Measurements from ENCODE around the gene GSTT2.
"Not testable (repeated sequence)": the region's sequence is repeated elsewhere in the genome, so short reads cannot be mapped to it uniquely, and the experiment has no call there.

Gene GSTT2

DNA sequence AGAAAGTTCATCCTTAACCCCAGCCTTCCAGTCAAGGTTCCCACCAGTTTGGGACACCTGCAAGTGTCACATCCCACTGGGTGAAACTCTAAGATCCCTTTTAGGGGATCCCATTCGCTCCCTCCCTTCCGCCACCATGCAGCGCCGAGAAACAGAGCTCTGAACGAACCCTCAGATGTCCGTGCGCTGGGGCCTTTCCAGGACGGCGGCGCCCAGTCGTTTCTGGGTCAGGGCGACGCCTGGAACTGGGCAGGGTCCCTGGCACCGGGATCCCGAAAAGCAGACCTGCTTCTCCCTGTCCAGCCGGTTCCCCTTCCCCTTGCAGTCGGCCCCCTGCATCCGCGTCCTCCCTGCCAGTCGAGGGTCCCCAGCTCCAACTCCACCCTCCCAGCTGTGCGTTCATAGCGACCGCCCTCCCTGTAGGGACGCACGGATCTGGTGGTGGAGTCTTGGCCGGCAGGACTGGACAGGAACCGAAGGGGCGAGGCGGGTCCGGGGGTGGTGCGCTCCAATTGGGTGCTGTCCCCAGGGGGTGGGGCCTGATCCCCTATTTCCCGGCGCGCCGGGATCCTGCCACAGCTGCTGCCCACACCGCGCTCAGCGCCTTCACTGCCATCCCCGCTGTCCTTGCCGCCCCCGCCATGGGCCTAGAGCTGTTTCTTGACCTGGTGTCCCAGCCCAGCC is at the start of gene GSTT2:
TSS of gene GSTT2 (plus strand) at position 578 of the 684 bp plus-strand sequence.
- H3K4me3 ChIP-seq, H3K27ac ChIP-seq: not testable (repeated sequence)

DNA sequence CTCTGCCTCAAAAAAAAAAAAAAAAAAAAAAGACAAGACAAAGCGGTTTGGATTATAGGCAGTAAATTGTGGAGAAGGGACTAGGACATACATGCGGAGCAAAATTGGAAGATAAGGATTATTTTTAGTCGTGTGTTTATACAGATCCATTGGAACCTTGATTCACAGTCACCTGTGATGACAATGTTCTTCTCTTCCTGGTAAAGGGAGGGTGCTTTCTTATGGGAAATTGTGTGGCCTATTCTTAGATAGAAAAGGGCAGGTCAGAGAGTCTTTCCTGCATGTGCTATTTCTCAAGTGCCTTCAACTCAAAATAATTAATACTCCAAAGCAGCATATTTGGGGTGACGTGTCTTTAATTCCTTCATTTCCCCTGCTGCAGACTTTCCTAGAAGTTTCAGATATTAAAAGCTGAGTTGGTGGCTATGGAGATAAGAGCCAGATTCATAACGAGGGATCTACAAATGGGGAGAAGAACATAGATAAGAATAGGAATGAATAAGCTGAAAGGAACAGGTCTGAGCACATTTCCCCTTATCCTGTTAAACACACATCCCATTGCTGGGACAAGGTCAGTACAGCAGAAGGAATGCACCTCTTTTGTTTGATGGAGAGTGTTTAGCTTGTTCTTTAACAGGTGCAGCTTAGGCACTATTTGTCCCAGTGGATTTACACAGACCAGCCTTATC is 41.5 kb upstream of the GSTT2 start:
- no peak overlapping the region for H3K4me3 ChIP-seq
- H3K27ac ChIP-seq, result no peak overlapping the region

DNA sequence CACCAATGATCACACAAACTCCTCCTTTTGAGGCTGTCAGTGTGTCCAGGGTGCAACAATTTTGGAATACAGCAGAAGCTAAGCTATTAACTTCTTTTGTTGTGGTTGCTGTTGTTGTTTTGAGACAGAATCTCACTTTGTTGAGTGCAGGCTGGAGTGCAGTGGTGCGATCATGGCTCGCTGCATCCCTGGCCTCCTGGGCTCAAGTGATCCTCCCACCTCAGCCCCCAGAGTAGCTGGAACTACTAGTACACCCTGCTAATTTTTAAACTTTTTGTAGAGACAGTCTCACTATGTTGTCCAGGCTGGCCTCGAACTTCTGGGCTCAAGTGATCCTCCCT is 40.9 kb upstream of the GSTT2 start:
- Histone ChIP-seq H3K4me3 (no peak overlapping the region), H3K27ac (no peak overlapping the region)

DNA sequence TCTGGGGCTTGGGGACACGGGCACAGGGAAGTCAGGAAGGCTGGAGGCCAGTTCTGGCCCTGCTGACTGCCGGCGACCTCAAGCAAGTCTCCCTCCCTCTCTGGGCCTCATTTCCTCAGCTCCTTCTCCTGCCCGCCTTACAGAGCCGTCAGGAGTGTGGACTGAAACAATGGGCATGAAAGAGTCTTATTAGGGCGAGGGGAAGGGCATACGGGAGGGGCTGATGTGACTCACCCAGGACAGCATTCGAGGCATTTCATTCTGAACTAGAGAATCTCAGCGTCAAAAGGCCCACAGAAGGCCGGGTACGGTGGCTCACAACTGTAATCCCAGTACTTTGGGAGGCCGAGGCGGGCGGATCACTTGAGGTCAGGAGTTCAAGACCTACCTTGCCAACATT is 39.8 kb upstream of the GSTT2 start:
- H3K4me3 ChIP-seq, H3K27ac ChIP-seq: not testable (repeated sequence)

DNA sequence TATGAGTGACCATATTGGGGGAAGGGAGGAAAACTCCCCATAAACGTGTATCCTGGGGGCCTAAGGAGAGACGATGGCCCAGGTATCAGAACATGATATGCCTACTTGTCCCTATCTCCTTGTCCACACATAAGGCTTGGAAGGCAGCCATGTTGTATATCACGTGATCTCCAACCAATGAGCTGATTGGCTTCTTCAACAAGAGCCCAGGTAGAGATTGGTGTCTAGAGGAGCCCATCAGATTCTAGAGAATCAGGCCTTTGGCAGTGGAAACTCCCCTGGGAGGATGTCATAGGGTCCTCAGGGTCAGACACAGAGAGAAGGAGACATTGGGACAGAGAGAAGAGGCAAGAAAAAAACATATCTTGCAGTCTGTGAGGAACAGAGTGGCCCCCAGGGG is 32.5 kb upstream of the GSTT2 start:
- not testable (repeated sequence) for H3K4me3 ChIP-seq, H3K27ac ChIP-seq

DNA sequence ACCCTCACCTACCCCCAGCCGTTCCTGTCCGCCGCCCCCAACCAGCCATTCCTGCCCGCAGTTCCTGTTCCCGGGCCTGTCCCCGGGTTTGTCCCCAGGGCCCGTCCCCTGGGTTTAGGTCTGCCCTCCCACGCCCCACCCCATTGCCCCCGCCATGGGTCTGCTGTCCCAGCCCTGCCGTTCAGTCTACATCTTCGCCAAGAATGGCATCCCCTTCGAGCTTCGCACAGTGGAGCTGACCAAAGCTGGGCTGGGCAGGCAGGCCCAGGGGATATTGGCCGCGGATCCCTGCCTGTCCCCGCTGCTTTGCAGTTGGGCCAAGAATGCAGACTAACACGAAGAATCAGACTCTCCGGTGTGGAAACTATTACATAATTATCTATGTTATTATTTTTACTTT is 30.2 kb upstream of the GSTT2 start:
- not testable (repeated sequence) for H3K27ac ChIP-seq, H3K4me3 ChIP-seq

DNA sequence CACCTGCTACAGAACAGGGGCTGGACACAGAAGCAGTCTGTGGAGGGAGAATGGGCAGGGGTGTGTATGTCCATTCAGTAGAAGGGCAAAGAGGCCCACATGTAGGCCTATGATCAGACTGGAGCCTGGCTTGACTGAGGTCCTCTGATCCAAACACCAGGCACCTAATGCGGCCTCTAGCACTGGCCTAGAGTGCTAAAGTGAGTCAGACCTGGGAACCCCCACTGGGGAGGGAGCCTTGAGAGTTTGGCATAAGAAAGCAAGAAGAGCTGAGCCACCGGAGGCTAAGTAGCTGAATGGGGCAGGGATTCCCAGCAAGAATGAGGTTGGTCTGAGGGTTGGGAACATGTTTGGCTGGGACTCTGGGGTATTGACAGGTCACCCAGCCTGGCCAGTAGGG is 28.6 kb upstream of the GSTT2 start:
- not testable (repeated sequence) for H3K4me3 ChIP-seq, H3K27ac ChIP-seq

DNA sequence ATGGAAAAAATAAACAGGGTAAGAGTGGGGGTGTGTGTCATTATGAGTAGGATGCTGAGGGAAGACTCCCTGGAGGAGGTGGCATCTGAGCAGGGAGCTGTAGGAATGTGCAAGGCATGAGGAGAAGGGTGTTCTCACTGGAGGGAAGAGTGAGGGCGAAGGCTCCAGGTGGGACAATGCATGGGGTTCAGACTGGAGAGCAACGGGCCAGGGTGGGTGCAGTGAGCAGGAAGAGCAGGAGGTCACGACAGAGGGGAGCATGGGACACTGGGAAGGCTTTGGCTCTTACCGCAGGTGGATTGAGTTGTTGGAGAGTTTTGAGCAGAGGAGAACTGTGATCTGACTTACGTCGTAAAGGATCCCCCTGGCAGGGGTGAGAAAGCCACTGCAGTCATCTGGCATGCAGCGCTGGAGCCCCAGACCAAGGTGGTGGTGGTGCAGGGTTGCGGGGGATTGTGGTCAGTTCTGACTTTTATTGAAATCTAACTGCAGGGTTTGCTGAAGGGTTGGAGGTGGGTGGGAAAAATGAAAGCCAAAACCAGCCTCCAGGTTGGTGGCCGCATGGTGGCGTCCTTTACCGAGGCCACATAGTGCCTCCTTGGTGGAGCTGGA is 27.0 kb upstream of the GSTT2 start:
- H3K27ac ChIP-seq, H3K4me3 ChIP-seq: not testable (repeated sequence)

DNA sequence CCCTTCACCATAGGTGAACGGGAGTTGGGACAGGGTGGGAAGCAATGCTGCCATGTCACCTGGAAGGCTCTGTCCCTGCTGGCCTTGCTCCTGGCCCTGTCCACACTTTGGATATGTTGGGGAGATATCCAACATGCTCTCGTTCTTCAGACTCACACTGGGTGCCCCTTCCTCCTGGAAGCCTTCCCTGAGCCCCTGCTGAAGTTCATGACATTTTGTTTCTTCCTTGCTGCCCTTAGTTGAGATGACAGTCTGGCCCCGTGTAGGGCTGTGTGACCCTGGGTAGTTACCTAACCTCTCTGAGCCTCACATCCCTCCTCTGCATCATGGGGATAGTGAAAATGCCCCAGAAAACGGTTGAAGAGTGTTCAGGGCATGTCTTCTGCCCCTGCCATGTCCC is 26.4 kb upstream of the GSTT2 start:
- H3K27ac ChIP-seq, H3K4me3 ChIP-seq: not testable (repeated sequence)

DNA sequence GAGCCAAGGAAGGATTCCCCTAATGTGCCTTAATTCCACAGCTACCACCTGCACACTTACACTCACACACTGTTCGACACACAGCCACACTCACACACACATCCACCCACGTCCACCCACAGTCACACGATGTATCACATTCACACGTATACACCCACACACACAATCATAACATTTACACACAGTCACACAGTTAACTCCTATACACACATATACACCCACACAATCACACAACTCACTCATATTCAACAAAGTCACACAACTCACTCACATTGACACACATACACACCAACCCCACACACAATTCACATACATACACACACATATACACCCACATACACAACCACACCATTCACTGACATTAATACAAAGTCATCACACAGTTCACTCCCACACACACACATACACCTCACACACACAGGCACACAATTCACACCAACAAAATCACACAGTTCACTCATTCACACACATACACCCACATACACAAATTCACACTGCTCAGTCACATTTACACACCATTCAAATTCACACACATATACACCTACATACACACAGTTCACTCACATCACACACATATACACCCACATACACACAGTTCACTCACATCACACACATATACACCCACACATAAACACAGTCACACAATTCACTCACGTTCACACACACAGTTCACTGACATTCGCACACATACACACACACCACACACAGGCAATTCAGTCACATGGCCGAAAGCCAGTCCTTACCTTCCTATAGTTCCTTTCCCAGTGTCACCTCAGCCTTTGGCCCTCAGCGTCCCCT is 25.5 kb upstream of the GSTT2 start:
- H3K4me3 ChIP-seq, H3K27ac ChIP-seq: not testable (repeated sequence)

DNA sequence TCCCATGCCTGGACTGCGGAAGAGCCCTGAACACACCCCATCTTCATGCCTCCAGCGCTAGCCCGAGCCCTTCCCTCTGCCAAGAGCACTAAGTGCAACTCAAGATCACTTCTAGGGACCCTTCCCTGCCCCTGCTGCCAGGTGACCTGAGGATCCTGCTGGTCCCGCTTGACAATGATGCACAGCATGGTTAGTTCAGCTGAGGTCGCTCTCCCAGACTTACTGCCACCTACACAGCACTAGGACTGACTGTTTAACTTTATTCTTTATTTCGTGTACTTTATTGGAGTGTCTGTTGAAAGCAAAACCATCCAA is 25.0 kb upstream of the GSTT2 start:
- H3K27ac ChIP-seq, H3K4me3 ChIP-seq: not testable (repeated sequence)

DNA sequence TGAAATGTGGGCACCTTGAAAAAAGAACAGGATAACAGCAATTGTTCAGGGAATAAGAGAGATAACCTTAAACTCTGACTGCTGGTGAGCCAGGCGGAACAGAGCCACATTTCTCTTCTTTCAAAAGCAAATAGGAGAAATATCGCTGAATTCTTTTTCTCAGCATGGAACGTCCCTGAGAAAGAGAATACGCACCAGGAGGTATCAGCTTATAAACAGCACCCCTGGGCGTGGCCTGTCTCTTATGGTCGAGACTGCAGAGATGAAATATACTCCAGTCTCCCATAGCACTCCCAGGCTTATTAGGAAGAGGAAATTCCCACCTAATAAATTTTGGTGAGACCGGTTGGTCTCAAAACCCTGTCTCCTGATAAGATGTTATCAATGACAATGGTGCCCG is 24.0 kb upstream of the GSTT2 start:
- H3K27ac ChIP-seq, H3K4me3 ChIP-seq: not testable (repeated sequence)

DNA sequence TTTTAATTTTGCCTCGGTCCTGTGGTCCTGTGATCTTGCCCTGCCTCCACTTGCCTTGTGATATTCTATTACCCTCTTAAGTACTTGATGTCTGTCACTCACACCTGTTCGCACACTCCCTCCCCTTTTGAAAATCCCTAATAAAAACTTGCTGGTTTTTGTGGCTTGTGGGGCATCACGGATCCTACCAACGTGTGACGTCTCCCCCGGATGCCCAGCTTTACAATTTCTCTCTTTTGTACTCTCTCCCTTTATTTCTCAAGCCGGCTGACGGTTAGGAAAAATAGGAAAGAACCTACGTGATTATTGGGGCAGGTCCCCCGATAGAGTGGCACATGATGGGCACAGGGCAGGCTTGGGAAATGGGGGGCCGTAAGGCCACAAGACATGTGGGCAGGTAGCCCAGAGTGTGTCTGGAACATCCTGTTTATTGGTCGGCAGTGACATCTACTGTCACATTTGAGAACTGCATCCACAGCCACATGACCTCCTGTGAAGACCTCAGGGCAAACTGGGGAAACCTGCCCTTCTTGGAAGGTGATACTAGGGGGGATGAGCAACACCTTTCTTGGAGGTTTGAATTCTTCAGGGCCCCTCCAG is 23.5 kb upstream of the GSTT2 start:
- not testable (repeated sequence) for H3K4me3 ChIP-seq

DNA sequence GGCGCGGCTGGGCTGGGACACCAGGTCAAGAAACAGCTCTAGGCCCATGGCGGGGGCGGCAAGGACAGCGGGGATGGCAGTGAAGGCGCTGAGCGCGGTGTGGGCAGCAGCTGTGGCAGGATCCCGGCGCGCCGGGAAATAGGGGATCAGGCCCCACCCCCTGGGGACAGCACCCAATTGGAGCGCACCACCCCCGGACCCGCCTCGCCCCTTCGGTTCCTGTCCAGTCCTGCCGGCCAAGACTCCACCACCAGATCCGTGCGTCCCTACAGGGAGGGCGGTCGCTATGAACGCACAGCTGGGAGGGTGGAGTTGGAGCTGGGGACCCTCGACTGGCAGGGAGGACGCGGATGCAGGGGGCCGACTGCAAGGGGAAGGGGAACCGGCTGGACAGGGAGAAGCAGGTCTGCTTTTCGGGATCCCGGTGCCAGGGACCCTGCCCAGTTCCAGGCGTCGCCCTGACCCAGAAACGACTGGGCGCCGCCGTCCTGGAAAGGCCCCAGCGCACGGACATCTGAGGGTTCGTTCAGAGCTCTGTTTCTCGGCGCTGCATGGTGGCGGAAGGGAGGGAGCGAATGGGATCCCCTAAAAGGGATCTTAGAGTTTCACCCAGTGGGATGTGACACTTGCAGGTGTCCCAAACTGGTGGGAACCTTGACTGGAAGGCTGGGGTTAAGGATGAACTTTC is 18.7 kb upstream of the GSTT2 start, which contains the start of gene GSTT2B:
TSS of gene GSTT2B (minus strand) at position 112 of the 688 bp plus-strand sequence. CDS start at position 48, 64 bp downstream.
- H3K27ac ChIP-seq, H3K4me3 ChIP-seq: not testable (repeated sequence)

More for the DNA sequence above, 23.5 kb upstream of the GSTT2 start:
- H3K27ac ChIP-seq, result not testable (repeated sequence)

DNA sequence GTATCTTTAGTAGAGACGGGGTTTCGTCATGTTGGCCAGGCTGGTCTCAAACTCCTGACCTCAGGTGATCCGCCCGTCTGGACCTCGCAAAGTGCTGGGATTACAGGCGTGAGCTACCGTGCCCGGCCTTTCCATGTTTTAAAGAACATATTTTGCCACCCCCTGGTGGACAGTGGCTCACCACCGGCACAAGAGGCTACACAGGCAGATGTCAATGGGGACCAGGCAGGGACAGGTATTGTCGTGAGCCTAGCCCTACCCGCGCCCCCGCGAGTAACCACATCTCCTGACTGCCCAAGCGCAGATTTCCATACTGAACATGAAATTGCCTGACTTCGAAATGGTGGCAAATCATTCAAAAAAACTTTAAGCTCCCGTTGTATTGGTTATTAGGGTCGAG is 13.8 kb upstream of the GSTT2 start:
- H3K27ac ChIP-seq, result not testable (repeated sequence)

DNA sequence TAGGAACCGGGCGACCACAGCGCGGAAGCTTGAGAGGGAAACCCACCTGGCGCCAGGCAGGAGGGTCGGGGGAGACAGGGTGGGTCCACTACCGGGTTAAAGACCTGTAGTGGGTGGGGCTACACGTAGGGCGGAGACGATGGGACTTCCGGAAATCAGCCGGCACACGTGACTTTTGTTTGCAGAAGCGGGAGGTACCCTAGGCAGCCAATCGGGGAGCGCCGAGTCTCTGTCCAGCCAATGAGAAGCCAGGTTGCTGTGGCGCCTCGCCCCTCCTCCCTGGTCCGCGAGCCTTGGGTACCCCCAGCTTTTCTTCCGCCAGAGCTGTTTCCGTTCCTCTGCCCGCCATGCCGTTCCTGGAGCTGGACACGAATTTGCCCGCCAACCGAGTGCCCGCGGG is 13.4 kb upstream of the GSTT2 start, which contains the start of gene DDTL:
TSS of gene DDTL (plus strand) at position 321 of the 400 bp plus-strand sequence. CDS start at position 348, 27 bp downstream.
- not testable (repeated sequence) for H3K4me3 ChIP-seq, H3K27ac ChIP-seq

More for the DNA sequence above, 13.8 kb upstream of the GSTT2 start:
- H3K4me3 ChIP-seq, result not testable (repeated sequence)

DNA sequence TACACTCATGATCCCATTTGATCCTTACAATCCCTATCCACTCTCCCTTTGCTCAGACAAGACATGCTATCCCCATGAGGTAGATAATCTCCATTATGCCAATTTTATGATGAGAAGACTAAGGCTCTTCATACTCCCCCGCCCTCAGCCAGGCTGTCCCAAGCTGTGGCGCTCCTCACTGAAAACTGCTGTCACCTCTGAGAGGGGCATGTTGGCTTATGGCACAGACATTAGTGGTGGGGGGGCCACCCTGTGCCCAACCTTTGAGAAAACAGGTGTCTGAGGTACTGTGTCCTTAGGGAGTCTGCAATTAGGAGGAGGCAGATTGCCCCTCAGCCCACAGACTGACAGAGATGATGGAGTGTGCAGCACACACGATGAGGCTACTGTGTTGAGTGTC is 10.9 kb upstream of the GSTT2 start:
- no peak overlapping the region for H3K27ac ChIP-seq
- H3K4me3 ChIP-seq, result no peak overlapping the region

DNA sequence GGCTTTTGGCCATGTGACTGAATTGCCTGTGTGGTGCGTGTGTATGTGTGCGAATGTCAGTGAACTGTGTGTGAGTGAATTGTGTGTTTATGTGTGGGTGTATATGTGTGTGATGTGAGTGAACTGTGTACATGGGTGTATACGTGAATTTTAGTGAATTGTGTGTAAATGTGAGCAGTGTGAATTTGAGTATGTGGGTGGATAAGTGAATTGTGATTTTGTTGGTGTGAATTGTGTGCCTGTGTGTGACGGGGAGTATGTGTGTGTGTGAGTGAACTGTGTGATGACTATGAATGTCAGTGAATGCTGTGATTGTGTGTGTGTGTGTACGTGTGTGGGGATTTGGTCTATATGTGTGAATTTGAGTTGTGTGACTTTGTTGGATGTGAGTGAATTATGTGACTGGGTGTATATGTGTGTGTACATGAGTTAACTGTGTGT is 9.7 kb upstream of the GSTT2 start:
- H3K27ac ChIP-seq, result no peak overlapping the region
- H3K4me3 ChIP-seq, result no peak overlapping the region

DNA sequence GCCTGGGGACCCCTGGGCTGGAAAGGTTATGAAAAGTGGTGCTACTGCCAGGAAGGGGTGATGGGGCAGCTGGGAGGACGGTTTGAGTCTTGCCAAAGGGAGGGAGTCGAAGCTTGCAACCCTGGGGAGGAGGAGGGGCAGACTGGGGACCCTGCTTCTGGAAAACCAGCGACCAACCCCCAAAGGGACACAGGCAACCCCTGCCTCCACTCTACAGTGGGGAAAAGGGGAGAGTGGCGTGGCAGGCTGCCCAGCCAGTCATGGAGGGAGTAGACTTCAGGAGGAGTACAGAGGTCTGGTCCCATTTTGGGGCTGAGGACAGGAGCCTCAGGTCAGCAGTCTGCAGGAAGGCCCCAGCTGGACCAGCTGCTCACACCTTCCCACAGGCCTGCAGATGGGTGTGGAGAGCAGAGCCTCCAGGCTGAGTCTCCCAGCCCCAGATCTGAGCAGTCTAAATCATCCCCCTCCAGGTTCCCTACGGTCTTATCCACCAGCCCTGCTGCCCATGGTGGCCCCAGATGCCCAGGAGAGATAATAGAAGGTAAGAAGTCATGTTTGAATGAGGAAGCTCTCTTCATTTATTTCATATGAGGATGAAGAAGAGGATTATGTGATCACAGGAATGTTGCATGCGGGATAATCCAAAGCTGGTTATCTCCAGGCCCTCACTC is 9.0 kb upstream of the GSTT2 start:
- Histone ChIP-seq H3K27ac (no peak overlapping the region), H3K4me3 (no peak overlapping the region)
